Brain microvascular endothelial cell (primary cell): ENCODE data around the gene FYB1.

Experiments used
- DNase-seq: peaks from one replicate; pipeline ENCODE4 v3.0.0-alpha.2; 2020
- H3K27ac ChIP-seq: fragments of 250-450 bp; sonication (Bioruptor Pico); 2 replicates; pipeline ENCODE4 v1.5.1; 2020; ENCODE audit warnings: mild to moderate bottlenecking, moderate library complexity
- H3K27me3 ChIP-seq: fragments of 250-450 bp; sonication (Bioruptor Pico); replicated peaks from 2 replicates; pipeline ENCODE4 v1.5.1; 2020; ENCODE audit warnings: mild to moderate bottlenecking
- H3K36me3 ChIP-seq: fragments of 250-450 bp; sonication (Bioruptor Pico); replicated peaks from 2 replicates; pipeline ENCODE4 v1.5.1; 2020; ENCODE audit warnings: mild to moderate bottlenecking
- H3K4me3 ChIP-seq: 2 replicates; pipeline ENCODE4 v1.5.1; 2011; ENCODE audit warnings: low read depth, mild to moderate bottlenecking, control low read depth, low read length, moderate library complexity
- CTCF ChIP-seq: IDR thresholded peaks from 2 replicates; pipeline ENCODE4 v1.5.1; 2011; ENCODE audit warnings: low read depth, mild to moderate bottlenecking, moderate library complexity, low read length, control low read depth, inconsistent platforms; ENCODE audit errors: missing control alignments
- in situ Hi-C: cut with HindIII; loops from 2 replicates; pipeline ENCODE4 v1.10.0; 2017; ENCODE audit warnings: low sequenced_read_pairs, low pct_ligation_motif_present

The FYB1 gene

GRCh38 chr5:39055768-39056398 is 163.5 kb downstream of the FYB1 start:
- no peak for TF ChIP-seq CTCF

More at GRCh38 chr5:39055768-39056398, 163.5 kb downstream of the FYB1 start:
- H3K4me3 ChIP-seq: no peak overlapping the region
- no peak overlapping the region for H3K27ac ChIP-seq
- H3K27me3 ChIP-seq: no peaks in the 10 kb centered on the region
- in situ Hi-C loops: no loop called here
- no peaks in the 10 kb centered on the region for H3K36me3 ChIP-seq
- no peak for DNase-seq
